ENCODE data around the gene TFDP1. TPM values are rescaled to one million over a fixed set of nuclear protein-coding genes. Genes with fewer than 3 reads are reported as not detected.

TFDP1 gene
- total RNA-seq, 4 donors from 2014 or later: 30.7 to 42.2 (median 32.1) TPM

DNA sequence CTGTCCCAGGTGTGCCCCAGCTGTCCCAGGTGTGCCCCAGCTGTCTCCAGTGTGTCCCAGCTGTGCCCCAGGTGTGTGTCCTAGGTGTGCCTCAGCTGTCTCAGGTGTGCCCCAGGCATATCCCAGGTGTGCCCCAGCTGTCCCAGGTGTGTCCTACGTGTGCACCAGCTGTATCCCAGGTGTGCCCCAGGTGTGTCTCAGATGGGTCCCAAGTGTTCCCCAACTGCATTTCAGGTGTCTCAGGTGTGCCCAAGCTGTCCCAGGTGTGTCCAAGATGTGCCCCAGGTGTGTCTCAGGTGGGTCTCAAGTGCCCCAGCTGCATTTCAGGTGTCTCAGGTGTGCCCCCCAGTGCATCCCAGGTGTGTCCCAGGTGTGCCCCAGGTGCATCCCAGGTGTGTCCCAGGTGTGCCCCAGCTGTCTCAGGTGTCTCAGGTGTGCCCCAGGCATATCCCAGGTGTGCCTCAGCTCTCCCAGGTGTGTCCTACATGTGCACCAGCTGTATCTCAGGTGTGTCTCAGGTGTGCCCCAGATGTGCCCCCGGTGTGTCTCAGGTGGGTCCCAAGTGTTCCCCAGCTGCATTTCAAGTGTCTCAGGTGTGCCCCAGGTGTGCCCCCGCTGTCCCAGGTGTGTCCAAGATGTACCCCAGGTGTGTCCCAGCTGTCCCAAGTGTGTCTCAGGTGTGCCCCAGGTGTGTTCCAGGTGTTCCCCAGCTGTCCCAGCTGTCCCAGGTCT, 81.2 kb downstream of the TFDP1 start:
- Histone ChIP-seq H3K4me3 (no peak overlapping the region), H3K36me3 (no peaks in the 10 kb centered on the region), H3K4me1 (no peaks in the 10 kb centered on the region), H3K9me3 (peaks cover 0 to 14% (median 4%) of the 10 kb centered on the region in 4 donors), H3K27ac (replicated peaks in 1 of 4) (no peak overlapping the region), H3K27me3 (no peaks in the 10 kb centered on the region)
- no CpG with 5 or more reads among the region's 3 CpGs for WGBS
- intact Hi-C loops (cut with DNase I): no loop called here
- no peak for DNase-seq (ENCODE audit: extremely low spot score)
- TF ChIP-seq POLR2A (IDR thresholded peaks at IDR 0.05; ENCODE audit: low read depth) (no peak), EP300 (IDR thresholded peaks at IDR 0.05) (no peak), POLR2AphosphoS5 (IDR thresholded peaks at IDR 0.05) (no peak)
- TF ChIP-seq, protein P1, sequence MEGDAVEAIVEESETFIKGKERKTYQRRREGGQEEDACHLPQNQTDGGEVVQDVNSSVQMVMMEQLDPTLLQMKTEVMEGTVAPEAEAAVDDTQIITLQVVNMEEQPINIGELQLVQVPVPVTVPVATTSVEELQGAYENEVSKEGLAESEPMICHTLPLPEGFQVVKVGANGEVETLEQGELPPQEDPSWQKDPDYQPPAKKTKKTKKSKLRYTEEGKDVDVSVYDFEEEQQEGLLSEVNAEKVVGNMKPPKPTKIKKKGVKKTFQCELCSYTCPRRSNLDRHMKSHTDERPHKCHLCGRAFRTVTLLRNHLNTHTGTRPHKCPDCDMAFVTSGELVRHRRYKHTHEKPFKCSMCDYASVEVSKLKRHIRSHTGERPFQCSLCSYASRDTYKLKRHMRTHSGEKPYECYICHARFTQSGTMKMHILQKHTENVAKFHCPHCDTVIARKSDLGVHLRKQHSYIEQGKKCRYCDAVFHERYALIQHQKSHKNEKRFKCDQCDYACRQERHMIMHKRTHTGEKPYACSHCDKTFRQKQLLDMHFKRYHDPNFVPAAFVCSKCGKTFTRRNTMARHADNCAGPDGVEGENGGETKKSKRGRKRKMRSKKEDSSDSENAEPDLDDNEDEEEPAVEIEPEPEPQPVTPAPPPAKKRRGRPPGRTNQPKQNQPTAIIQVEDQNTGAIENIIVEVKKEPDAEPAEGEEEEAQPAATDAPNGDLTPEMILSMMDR (IDR thresholded peaks at IDR 0.05): no peak

DNA sequence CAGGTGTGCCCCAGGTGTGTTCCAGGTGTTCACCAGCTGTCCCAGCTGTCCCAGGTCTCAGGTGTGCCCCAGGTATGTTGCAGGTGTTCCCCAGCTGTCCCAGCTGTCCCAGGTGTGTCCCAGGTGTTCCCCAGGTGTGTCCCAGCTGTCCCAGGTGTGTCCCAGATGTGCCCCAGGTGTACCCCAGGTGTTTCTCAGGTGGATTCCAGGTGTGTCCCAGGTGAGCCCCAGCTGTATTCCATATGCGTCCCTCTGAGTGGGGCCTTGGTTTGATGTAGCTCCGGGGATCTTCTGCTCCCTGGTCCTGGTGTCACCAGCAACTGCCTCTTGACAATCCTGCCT, 81.7 kb downstream of the TFDP1 start:
- no peaks in the 10 kb centered on the region for H3K4me1 ChIP-seq
- no peaks in the 10 kb centered on the region for H3K27me3 ChIP-seq
- no peak for TF ChIP-seq POLR2A (IDR thresholded peaks at IDR 0.05; ENCODE audit: low read depth)
- TF ChIP-seq POLR2AphosphoS5 (IDR thresholded peaks at IDR 0.05): no peak
- no peak for TF ChIP-seq EP300 (IDR thresholded peaks at IDR 0.05)
- TF ChIP-seq, protein P1 (IDR thresholded peaks at IDR 0.05): no peak
- no peak overlapping the region for H3K27ac ChIP-seq (replicated peaks in 1 of 4)
- intact Hi-C loops (cut with DNase I): no loop called here
- H3K36me3 ChIP-seq: no peaks in the 10 kb centered on the region
- DNase-seq (ENCODE audit: extremely low spot score): no peak
- H3K9me3 ChIP-seq: peaks cover 0 to 8% (median 2%) of the 10 kb centered on the region in 4 donors
- WGBS: 80% methylated on average over 1 of the region's 2 CpGs
- H3K4me3 ChIP-seq: no peak overlapping the region

DNA sequence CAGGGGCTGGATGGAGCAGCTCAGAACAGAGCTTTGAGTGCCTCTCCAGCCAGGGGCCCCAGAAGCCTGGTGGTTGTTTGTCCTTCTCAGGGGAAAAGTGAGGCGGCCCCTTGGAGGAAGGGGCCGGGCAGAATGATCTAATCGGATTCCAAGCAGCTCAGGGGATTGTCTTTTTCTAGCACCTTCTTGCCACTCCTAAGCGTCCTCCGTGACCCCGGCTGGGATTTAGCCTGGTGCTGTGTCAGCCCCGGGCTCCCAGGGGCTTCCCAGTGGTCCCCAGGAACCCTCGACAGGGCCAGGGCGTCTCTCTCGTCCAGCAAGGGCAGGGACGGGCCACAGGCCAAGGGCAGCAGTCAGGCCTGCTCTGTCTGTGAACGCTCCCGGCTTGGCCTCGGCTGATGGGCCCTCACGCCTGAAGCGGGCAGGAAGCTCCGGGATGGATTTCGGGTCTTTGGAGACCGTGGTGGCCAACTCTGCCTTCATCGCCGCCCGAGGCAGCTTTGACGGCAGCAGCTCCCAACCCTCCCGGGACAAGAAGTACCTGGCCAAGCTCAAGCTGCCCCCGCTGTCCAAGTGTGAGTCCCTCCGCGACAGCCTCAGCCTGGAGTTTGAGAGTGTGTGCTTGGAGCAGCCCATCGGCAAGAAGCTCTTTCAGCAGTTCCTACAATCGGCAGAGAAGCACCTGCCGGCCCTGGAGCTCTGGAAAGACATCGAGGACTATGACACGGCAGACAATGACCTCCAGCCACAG, 82.6 kb downstream of the TFDP1 start, which contains the start of gene GRK1:
TSS of gene GRK1 (plus strand) at position 269 of the 751 bp plus-strand sequence. CDS start at position 437, 168 bp downstream.
- TF ChIP-seq, protein P1 (IDR thresholded peaks at IDR 0.05): no peak
- no peak for TF ChIP-seq POLR2A (IDR thresholded peaks at IDR 0.05; ENCODE audit: low read depth)
- no peak for TF ChIP-seq EP300 (IDR thresholded peaks at IDR 0.05)
- TF ChIP-seq POLR2AphosphoS5 (IDR thresholded peaks at IDR 0.05): no peak
- H3K9me3 ChIP-seq: peaks cover 0 to under 1% (median 0%) of the 10 kb centered on the region in 4 donors
- no peaks in the 10 kb centered on the region for H3K36me3 ChIP-seq
- intact Hi-C loops (cut with DNase I): no loop called here
- no peaks in the 10 kb centered on the region for H3K27me3 ChIP-seq
- WGBS: 77% methylated on average over 12 of the region's 32 CpGs
- H3K27ac ChIP-seq (replicated peaks in 1 of 4): no peak within 1 kb of the TSS
- no peak for DNase-seq (ENCODE audit: extremely low spot score)
- H3K4me3 ChIP-seq: no peak within 1 kb of the TSS
- H3K4me1 ChIP-seq: no peaks in the 10 kb centered on the region

DNA sequence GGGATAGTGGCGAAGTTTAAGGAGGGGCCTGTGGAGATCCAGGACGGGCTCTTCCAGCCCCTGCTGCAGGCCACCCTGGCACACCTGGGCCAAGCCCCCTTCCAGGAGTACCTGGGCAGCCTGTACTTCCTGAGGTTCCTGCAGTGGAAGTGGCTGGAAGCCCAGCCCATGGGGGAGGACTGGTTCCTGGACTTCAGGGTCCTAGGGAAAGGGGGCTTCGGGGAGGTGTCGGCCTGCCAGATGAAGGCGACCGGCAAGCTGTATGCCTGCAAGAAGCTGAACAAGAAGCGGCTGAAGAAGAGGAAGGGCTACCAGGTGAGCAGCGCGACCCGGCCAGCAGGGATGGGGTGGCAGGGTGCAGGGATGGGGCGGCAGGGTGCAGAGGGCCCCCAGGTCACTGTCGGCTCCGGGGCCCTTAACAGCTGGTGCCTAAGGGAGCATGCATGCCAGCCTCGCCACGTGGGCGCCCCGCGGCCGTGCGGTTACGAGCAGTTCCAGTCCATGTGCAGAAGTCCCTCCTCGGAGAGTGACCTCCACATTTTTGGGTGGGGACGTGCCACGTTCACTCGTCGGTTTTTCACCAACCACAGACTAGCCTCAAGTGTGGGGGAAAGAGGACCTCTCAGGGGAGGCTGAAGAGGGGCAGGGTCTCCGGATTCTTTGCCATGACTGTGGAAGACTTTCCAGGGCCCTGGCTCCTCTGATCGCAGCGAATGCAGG, 83.4 kb downstream of the TFDP1 start:
- 90% methylated on average over 20 of the region's 29 CpGs for WGBS
- H3K36me3 ChIP-seq: no peaks in the 10 kb centered on the region
- H3K9me3 ChIP-seq: no peaks in the 10 kb centered on the region
- H3K27me3 ChIP-seq: no peaks in the 10 kb centered on the region
- DNase-seq (ENCODE audit: extremely low spot score): no peak
- no peak overlapping the region for H3K4me3 ChIP-seq
- no peak for TF ChIP-seq POLR2AphosphoS5 (IDR thresholded peaks at IDR 0.05)
- no peak overlapping the region for H3K27ac ChIP-seq (replicated peaks in 1 of 4)
- intact Hi-C loops (cut with DNase I): no loop called here
- H3K4me1 ChIP-seq: no peaks in the 10 kb centered on the region

DNA sequence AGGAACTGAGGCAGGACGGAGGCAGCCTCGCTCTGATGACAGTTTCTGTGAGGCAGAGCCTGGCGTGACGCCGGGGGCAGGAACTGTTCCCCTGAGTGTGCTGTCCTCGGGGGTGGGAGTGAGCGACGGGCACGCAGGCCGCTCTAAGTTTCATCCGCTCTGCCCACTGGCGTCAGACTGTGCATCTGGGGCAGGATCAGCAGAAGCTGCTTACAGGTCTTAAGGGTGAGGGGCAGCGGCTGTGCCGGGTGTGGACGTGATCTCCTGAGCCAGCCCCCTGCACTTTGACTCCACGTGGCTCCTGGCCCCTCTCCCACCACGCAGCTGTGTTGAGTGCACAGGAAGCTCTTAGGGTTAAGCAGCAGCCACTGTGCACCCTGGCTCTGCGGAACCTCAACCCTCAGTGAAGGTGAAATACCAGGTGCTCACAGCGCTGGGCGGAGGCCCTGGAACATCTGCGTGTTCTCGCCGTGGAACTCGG, 84.0 kb downstream of the TFDP1 start:
- WGBS: 76% methylated on average over 24 of the region's 24 CpGs
- no peak for DNase-seq (ENCODE audit: extremely low spot score)
- Histone ChIP-seq H3K4me3 (no peak overlapping the region), H3K27me3 (no peaks in the 10 kb centered on the region), H3K36me3 (no peaks in the 10 kb centered on the region), H3K4me1 (no peaks in the 10 kb centered on the region), H3K27ac (replicated peaks in 1 of 4) (no peak overlapping the region), H3K9me3 (no peaks in the 10 kb centered on the region)
- intact Hi-C loops (cut with DNase I): no loop called here
- TF ChIP-seq POLR2A (IDR thresholded peaks at IDR 0.05; ENCODE audit: low read depth) (no peak), POLR2AphosphoS5 (IDR thresholded peaks at IDR 0.05) (no peak), EP300 (IDR thresholded peaks at IDR 0.05) (no peak)
- TF ChIP-seq, protein P1 (IDR thresholded peaks at IDR 0.05): no peak
